SJSA1 (cell line): Measurements from ENCODE around the gene PRKCB. TPM values are rescaled to one million over a fixed set of nuclear protein-coding genes. Genes with fewer than 3 reads are reported as not detected.
"Not testable (repeated sequence)": the region's sequence is repeated elsewhere in the genome, so short reads cannot be mapped to it uniquely, and the experiment has no call there.

Experiments
- DNase-seq, 2 experiments: peaks; one replicate each; pipeline ENCODE4 v3.0.0-alpha.2; 2015 to 2020; ENCODE audit warnings: low spot score in 2 of 2, low read depth in 1 of 2
- H3K27ac ChIP-seq: fragments of 250-450 bp; sonication (Bioruptor Pico); 2 replicates; pipeline ENCODE4 v1.5.1; 2020; ENCODE audit warnings: mild to moderate bottlenecking, moderate library complexity
- H3K27me3 ChIP-seq: fragments of 250-450 bp; sonication (Bioruptor Pico); replicated peaks from 2 replicates; pipeline ENCODE4 v1.5.1; 2020; ENCODE audit warnings: mild to moderate bottlenecking, moderate library complexity
- H3K36me3 ChIP-seq: fragments of 250-450 bp; sonication (Bioruptor Pico); 2 replicates; pipeline ENCODE4 v1.5.1; 2020; ENCODE audit warnings: mild to moderate bottlenecking
- H3K4me1 ChIP-seq: fragments of 250-450 bp; sonication (Bioruptor Pico); replicated peaks from 2 replicates; pipeline ENCODE4 v1.6.1; 2021; ENCODE audit warnings: mild to moderate bottlenecking
- H3K4me3 ChIP-seq: fragments of 250-450 bp; sonication (Bioruptor Pico); 2 replicates; pipeline ENCODE4 v1.5.1; 2020; ENCODE audit warnings: mild to moderate bottlenecking
- H3K9me3 ChIP-seq: fragments of 250-450 bp; sonication (Bioruptor Pico); replicated peaks from 2 replicates; pipeline ENCODE4 v1.5.1; 2020; ENCODE audit warnings: mild to moderate bottlenecking
- total RNA-seq: library from RNA; depleted of rRNA; stranded (reverse); fragments of >200 nt; shearing (Covaris generic); gene quantifications from 2 replicates; pipeline ENCODE4 v1.2.3, GENCODE V29; 2014

PRKCB gene
- total RNA-seq, 1 experiment from 2014 or later = 4.2 TPM

GRCh38 chr16:23998771-23999170 is 163.0 kb downstream of the PRKCB start:
- Histone ChIP-seq H3K4me3 (no peak overlapping the region), H3K36me3 (no peaks in the 10 kb centered on the region), H3K27me3 (no peaks in the 10 kb centered on the region), H3K9me3 (no peaks in the 10 kb centered on the region), H3K4me1 (no peaks in the 10 kb centered on the region), H3K27ac (no peak overlapping the region)
- no peak for DNase-seq

GRCh38 chr16:23999663-24000062 is 163.9 kb downstream of the PRKCB start:
- no peaks in the 10 kb centered on the region for H3K4me1 ChIP-seq
- H3K27ac ChIP-seq = no peak overlapping the region
- H3K36me3 ChIP-seq = no peaks in the 10 kb centered on the region
- no peak overlapping the region for H3K4me3 ChIP-seq
- DNase-seq = no peak
- no peaks in the 10 kb centered on the region for H3K9me3 ChIP-seq
- H3K27me3 ChIP-seq = no peaks in the 10 kb centered on the region

- Histone ChIP-seq H3K9me3 (no peaks in the 10 kb centered on the region), H3K4me1 (no peaks in the 10 kb centered on the region), H3K27me3 (no peaks in the 10 kb centered on the region), H3K4me3 (no peak overlapping the region), H3K27ac (no peak overlapping the region), H3K36me3 (no peaks in the 10 kb centered on the region)
- no peak for DNase-seq
Observed at GRCh38 chr16:24001710-24002109, 165.9 kb downstream of the PRKCB start.

- Histone ChIP-seq H3K9me3 (no peaks in the 10 kb centered on the region), H3K27me3 (no peaks in the 10 kb centered on the region), H3K27ac (no peak overlapping the region), H3K4me1 (no peaks in the 10 kb centered on the region), H3K4me3 (no peak overlapping the region), H3K36me3 (no peaks in the 10 kb centered on the region)
- no peak for DNase-seq
Observed at GRCh38 chr16:24002619-24003018, 166.8 kb downstream of the PRKCB start.

- H3K4me3 ChIP-seq = no peak overlapping the region
- no peak for DNase-seq
- H3K9me3 ChIP-seq = no peaks in the 10 kb centered on the region
- H3K27ac ChIP-seq = no peak overlapping the region
- no peaks in the 10 kb centered on the region for H3K36me3 ChIP-seq
- no peaks in the 10 kb centered on the region for H3K27me3 ChIP-seq
- no peaks in the 10 kb centered on the region for H3K4me1 ChIP-seq
Observed at GRCh38 chr16:24005577-24005976, 169.8 kb downstream of the PRKCB start.

GRCh38 chr16:24007391-24007790 is 171.6 kb downstream of the PRKCB start:
- H3K4me1 ChIP-seq = no peaks in the 10 kb centered on the region
- no peak for DNase-seq
- H3K4me3 ChIP-seq = no peak overlapping the region
- no peak overlapping the region for H3K27ac ChIP-seq
- H3K36me3 ChIP-seq = no peaks in the 10 kb centered on the region
- H3K9me3 ChIP-seq = no peaks in the 10 kb centered on the region
- H3K27me3 ChIP-seq = no peaks in the 10 kb centered on the region

GRCh38 chr16:24007934-24008333 is 172.2 kb downstream of the PRKCB start:
- H3K27me3 ChIP-seq = no peaks in the 10 kb centered on the region
- H3K27ac ChIP-seq = no peak overlapping the region
- no peaks in the 10 kb centered on the region for H3K36me3 ChIP-seq
- H3K4me1 ChIP-seq = no peaks in the 10 kb centered on the region
- no peaks in the 10 kb centered on the region for H3K9me3 ChIP-seq
- DNase-seq = no peak
- H3K4me3 ChIP-seq = no peak overlapping the region

GRCh38 chr16:24009098-24009497 is 173.3 kb downstream of the PRKCB start:
- DNase-seq = no peak
- Histone ChIP-seq H3K27me3 (no peaks in the 10 kb centered on the region), H3K36me3 (no peaks in the 10 kb centered on the region), H3K4me1 (peaks cover 4% of the 10 kb centered on the region), H3K9me3 (no peaks in the 10 kb centered on the region), H3K4me3 (no peak overlapping the region), H3K27ac (no peak overlapping the region)

- no peaks in the 10 kb centered on the region for H3K27me3 ChIP-seq
- H3K27ac ChIP-seq = no peak overlapping the region
- no peak overlapping the region for H3K4me3 ChIP-seq
- DNase-seq = no peak
- no peaks in the 10 kb centered on the region for H3K36me3 ChIP-seq
- peaks cover 12% of the 10 kb centered on the region for H3K4me1 ChIP-seq
- H3K9me3 ChIP-seq = no peaks in the 10 kb centered on the region
Observed at GRCh38 chr16:24009955-24010354, 174.2 kb downstream of the PRKCB start.

- H3K4me3 ChIP-seq = no peak overlapping the region
- H3K36me3 ChIP-seq = no peaks in the 10 kb centered on the region
- DNase-seq = peak; percentile 45 to 70
- no peak overlapping the region for H3K27ac ChIP-seq
- no peaks in the 10 kb centered on the region for H3K9me3 ChIP-seq
- peaks cover 16% of the 10 kb centered on the region for H3K4me1 ChIP-seq
- H3K27me3 ChIP-seq = no peaks in the 10 kb centered on the region
Observed at GRCh38 chr16:24010440-24011089, 174.8 kb downstream of the PRKCB start.

GRCh38 chr16:24011237-24011636 is 175.5 kb downstream of the PRKCB start:
- H3K27me3 ChIP-seq = no peaks in the 10 kb centered on the region
- no peak overlapping the region for H3K4me3 ChIP-seq
- no peak for DNase-seq
- no peak overlapping the region for H3K27ac ChIP-seq
- H3K36me3 ChIP-seq = no peaks in the 10 kb centered on the region
- peaks cover 23% of the 10 kb centered on the region for H3K4me1 ChIP-seq
- no peaks in the 10 kb centered on the region for H3K9me3 ChIP-seq

- no peak for DNase-seq
- Histone ChIP-seq H3K4me3 (no peak overlapping the region), H3K4me1 (peaks cover 23% of the 10 kb centered on the region), H3K36me3 (no peaks in the 10 kb centered on the region), H3K9me3 (no peaks in the 10 kb centered on the region), H3K27ac (no peak overlapping the region), H3K27me3 (no peaks in the 10 kb centered on the region)
Observed at GRCh38 chr16:24013054-24013636, 177.4 kb downstream of the PRKCB start.

- Histone ChIP-seq H3K27ac (no peak overlapping the region), H3K9me3 (no peaks in the 10 kb centered on the region), H3K27me3 (no peaks in the 10 kb centered on the region), H3K36me3 (no peaks in the 10 kb centered on the region), H3K4me1 (peaks cover 23% of the 10 kb centered on the region), H3K4me3 (no peak overlapping the region)
- DNase-seq = peak; percentile 53 to 73
Observed at GRCh38 chr16:24013864-24014645, 178.3 kb downstream of the PRKCB start.

- H3K27ac ChIP-seq, H3K27me3 ChIP-seq, H3K9me3 ChIP-seq, DNase-seq, H3K36me3 ChIP-seq, H3K4me3 ChIP-seq: not testable (repeated sequence)
- H3K4me1 ChIP-seq = peaks cover 23% of the 10 kb centered on the region
Observed at GRCh38 chr16:24014955-24015354, 179.2 kb downstream of the PRKCB start.
